Measurements from ENCODE around the gene MCUB. TPM values are rescaled to one million over a fixed set of nuclear protein-coding genes. Genes with fewer than 3 reads are reported as not detected.
A peak's percentile ranks its signal among the peaks of the same experiment; 100 is the strongest.

Gene MCUB
- total RNA-seq, 4 donors from 2014 or later: 20.3 to 48.6 (median 26.7) TPM

DNA sequence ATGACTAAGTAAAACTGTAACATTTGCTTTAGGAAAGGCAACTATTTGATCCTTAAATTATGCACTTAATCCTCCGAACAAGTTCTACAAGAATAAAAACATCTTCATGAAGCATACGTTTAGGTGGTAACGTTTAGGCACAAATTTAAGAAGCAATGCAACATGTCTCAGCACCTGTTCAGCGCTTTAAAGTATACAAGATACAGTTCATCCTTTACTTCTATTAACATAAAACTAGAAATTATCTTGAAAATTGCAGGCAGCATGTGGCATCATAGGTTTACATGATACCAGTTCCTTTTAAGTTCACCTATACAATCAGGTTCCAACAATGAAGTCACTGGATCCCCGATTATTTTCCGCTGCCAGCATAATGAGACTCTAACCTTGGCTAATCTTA, 168.3 kb downstream of the MCUB start:
- DNase-seq (ENCODE audit: low spot score) (no peak), ATAC-seq (ENCODE audit: low FRiP score) (no peak)
- TF ChIP-seq, protein P1, sequence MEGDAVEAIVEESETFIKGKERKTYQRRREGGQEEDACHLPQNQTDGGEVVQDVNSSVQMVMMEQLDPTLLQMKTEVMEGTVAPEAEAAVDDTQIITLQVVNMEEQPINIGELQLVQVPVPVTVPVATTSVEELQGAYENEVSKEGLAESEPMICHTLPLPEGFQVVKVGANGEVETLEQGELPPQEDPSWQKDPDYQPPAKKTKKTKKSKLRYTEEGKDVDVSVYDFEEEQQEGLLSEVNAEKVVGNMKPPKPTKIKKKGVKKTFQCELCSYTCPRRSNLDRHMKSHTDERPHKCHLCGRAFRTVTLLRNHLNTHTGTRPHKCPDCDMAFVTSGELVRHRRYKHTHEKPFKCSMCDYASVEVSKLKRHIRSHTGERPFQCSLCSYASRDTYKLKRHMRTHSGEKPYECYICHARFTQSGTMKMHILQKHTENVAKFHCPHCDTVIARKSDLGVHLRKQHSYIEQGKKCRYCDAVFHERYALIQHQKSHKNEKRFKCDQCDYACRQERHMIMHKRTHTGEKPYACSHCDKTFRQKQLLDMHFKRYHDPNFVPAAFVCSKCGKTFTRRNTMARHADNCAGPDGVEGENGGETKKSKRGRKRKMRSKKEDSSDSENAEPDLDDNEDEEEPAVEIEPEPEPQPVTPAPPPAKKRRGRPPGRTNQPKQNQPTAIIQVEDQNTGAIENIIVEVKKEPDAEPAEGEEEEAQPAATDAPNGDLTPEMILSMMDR (IDR thresholded peaks at IDR 0.05): no peak

DNA sequence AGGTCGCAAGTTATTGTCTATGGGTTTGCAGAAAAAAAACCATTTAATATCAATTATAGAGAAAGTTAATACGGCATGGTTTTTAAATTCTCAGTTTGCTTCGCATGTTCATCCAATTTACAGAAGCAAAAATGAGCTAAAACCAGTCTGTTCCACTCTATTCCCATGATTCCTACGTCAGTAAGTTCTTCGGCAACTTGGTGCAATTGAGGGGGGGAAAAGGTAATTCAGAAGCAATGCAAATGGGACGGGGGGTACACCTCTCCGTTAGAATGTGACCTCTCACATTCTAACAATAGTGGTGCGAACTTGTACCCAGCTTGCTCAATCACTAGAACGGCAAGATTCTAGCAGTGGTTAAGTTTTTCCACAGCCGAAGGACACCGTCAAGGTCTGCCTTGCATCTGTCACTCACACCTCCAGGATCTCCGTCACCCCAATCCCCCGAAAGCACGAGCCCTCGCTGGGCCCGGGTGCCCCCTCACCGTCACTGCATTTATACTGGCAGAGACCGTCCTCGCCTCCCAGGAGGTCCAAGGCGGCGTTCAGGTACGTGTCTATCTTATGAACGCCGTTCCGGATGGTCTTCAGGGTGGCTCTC, 169.2 kb downstream of the MCUB start:
- ATAC-seq (ENCODE audit: low FRiP score) (peak; percentile 22), DNase-seq (ENCODE audit: low spot score) (no peak)
- TF ChIP-seq, protein P1 (IDR thresholded peaks at IDR 0.05): no peak

- TF ChIP-seq, protein P1 (IDR thresholded peaks at IDR 0.05): no peak
- DNase-seq (ENCODE audit: low spot score) (peak; percentile 29), ATAC-seq (ENCODE audit: low FRiP score) (peak; percentile 94)
These were observed 169.9 kb downstream of the MCUB start, which contains the start of gene PLA2G12A for GRCh38 chr4:109729718-109730618. Gene PLA2G12A, minus strand, starts transcription at chr4:109730070. Its CDS starts 261 bp downstream, at chr4:109729809.

DNA sequence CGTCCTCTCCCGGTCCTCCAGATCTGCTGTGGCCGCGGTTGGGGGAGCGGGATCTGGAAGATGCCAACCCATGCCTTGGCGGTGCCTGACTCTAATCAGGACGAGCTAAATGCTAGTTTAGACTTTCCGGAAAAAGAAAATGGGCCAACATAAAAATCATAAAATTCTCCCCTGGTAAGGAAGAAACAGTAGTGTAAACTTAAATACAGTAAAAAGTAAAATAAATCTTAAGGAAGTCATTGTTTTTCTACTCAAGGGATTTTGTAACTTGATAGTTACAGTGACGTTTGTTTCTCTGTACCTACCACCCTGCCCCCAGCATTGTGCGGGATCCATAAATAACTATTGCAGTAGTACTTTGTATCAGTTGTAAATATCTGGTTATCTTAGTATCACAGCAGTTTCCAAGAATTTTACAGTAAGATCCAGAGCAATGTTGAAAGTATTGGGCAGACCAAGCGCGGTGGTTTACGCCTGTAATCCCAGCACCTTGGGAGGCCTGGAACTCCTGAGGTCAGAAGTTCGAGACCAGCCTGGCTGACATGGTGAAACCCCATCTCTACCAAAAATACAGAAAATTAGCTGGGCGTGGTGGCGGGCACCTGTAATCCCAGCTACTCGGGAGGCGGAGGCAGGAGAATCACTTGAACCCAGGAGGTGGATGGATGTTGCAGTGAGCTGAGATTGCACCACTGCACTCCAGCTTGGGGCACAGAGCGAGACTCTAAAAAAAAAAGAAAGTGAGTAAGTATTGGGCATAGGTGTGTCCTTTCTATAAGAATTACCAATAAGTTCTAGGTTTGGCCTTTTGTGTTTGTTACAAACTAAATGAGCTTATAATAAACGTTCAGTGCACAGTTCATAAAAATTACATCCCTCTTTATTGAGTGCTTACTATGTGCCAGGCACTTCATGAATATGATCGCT, 170.8 kb downstream of the MCUB start:
- ATAC-seq (ENCODE audit: low FRiP score): no peak
- TF ChIP-seq, protein P1 (IDR thresholded peaks at IDR 0.05): no peak
- DNase-seq (ENCODE audit: low spot score): no peak

GRCh38 chr4:109733728-109734127, 173.7 kb downstream of the MCUB start:
- TF ChIP-seq, protein P1 (IDR thresholded peaks at IDR 0.05): no peak

DNA sequence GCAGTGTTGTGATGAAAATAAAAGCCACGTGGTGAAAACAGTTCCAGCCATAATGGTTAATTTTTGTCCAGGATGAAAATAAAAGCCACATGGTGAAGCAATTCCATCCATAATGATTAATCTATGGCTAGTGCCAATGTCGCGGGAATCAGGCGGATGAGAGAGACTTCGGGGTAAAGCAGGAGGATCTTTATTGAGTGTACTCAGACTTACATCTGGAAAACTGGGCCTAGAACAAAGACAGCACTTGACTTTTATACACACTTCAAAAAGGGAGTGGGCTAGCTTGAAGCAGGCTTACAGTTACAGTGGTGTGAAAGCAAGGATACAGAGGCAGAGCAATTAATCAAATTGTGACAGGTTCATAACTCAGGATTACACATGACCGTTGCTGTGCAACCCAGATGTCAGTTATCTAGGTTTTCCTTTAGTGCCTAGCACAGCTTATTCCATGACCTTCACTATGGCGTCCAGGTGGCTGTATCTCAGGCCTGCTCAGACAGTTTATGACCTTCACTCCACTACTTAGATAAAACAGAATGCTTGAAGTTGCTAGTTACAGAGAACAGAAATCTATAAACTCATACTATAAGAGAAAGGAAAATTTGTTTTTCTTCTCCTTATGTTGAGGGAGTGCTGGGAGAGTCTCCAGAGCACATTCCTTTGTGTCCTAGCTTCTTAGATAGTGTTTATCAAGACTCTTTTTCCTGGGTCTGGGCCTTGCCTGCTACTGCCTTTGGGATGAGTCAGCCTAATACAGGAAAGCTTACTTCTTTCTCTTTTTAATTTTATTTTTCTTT, 175.7 kb downstream of the MCUB start:
- peak; percentile 71 for ATAC-seq (ENCODE audit: low FRiP score)
- DNase-seq (ENCODE audit: low spot score): no peak
- TF ChIP-seq, protein P1 (IDR thresholded peaks at IDR 0.05): no peak

More at GRCh38 chr4:109733728-109734127, 173.7 kb downstream of the MCUB start:
- ATAC-seq (ENCODE audit: low FRiP score): no peak
- DNase-seq (ENCODE audit: low spot score): no peak

Measured in omental fat pad (tissue), 4 donors.